HEK293 (cell line): ENCODE results near the gene CASQ2.

Experiments
- CTCF ChIA-PET: fragments of 350-600 bp; formaldehyde crosslinking; extraction: SDS; loops from one replicate; lab custom pipeline; 2021; ENCODE audit warnings: antibody characterized with exemption; lab: Yijun Ruan, JAX
- POLR2A ChIA-PET: fragments of 300-600 bp; formaldehyde crosslinking; extraction: SDS; loops from one replicate; lab custom pipeline; 2020; ENCODE audit warnings: antibody characterized with exemption, inconsistent platforms; lab: Yijun Ruan, JAX
- H3K27ac ChIP-seq: fragments of 200-500 bp; sonication (Bioruptor generic); 2 replicates; pipeline ENCODE4 v1.5.1; 2014; ENCODE audit warnings: low read depth, low read length, control low read depth, inconsistent platforms; ENCODE audit errors: extremely low read depth
- H3K36me3 ChIP-seq, 2 experiments: fragments of 200-500 bp in 1 of 2; sonication (Bioruptor generic) in 1 of 2; 1 replicate in 1 of 2; 2 replicates in 1 of 2; pipeline ENCODE4 v1.5.1; 2014 to 2017; ENCODE audit warnings: inconsistent platforms in 2 of 2, low read length in 2 of 2; ENCODE audit not compliant: control insufficient read depth in 2 of 2, insufficient read depth in 1 of 2
- H3K4me1 ChIP-seq: fragments of 200-500 bp; sonication (Bioruptor generic); 2 replicates; pipeline ENCODE4 v1.5.1; 2014; ENCODE audit warnings: mild to moderate bottlenecking, low read length, inconsistent platforms; ENCODE audit not compliant: control insufficient read depth, insufficient read depth
- H3K4me3 ChIP-seq: 2 replicates; pipeline ENCODE4 v1.5.1; 2011; ENCODE audit warnings: low read depth, mild to moderate bottlenecking, control low read depth, low read length, moderate library complexity
- H3K9me3 ChIP-seq: fragments of 200-500 bp; sonication (Bioruptor generic); 2 replicates; pipeline ENCODE4 v1.5.1; 2014; ENCODE audit warnings: low read depth, low read length, inconsistent platforms; ENCODE audit not compliant: control insufficient read depth, insufficient read depth
- GLIS1 ChIP-seq: fragments of 450-650 bp; formaldehyde crosslinking; IDR thresholded peaks from 2 replicates; pipeline ENCODE4 v1.5.1; 2016; ENCODE audit warnings: missing biosample characterization, missing genetic modification characterization
- KLF16 ChIP-seq: fragments of 450-650 bp; formaldehyde crosslinking; IDR thresholded peaks from 2 replicates; pipeline ENCODE4 v1.5.1; 2017; ENCODE audit warnings: missing biosample characterization, missing genetic modification characterization
- MYNN ChIP-seq: fragments of 450-650 bp; formaldehyde crosslinking; IDR thresholded peaks from 2 replicates; pipeline ENCODE4 v1.5.1; 2016; ENCODE audit warnings: missing biosample characterization, missing genetic modification characterization, borderline replicate concordance
- SP7 ChIP-seq: fragments of 450-650 bp; formaldehyde crosslinking; IDR thresholded peaks from 2 replicates; pipeline ENCODE4 v1.5.1; 2016; ENCODE audit warnings: missing biosample characterization, missing genetic modification characterization
- ZFP41 ChIP-seq: fragments of 450-650 bp; formaldehyde crosslinking; IDR thresholded peaks from 2 replicates; pipeline ENCODE4 v1.5.1; 2016; ENCODE audit warnings: missing biosample characterization, missing genetic modification characterization, borderline replicate concordance
- ZNF19 ChIP-seq: fragments of 450-650 bp; formaldehyde crosslinking; IDR thresholded peaks from 2 replicates; pipeline ENCODE4; 2016; ENCODE audit warnings: missing biosample characterization, missing genetic modification characterization, low read depth
- ZNF24 ChIP-seq: fragments of 450-650 bp; formaldehyde crosslinking; IDR thresholded peaks from 2 replicates; pipeline ENCODE4 v1.5.1; 2016; ENCODE audit warnings: missing biosample characterization, missing genetic modification characterization
- ZNF274 ChIP-seq, 2 experiments: fragments of 200-500 bp in 1 of 2; fragments of 450-650 bp in 1 of 2; sonication (Bioruptor generic) in 1 of 2; formaldehyde crosslinking in 1 of 2; IDR thresholded peaks; 2 replicates each; pipeline versions ENCODE4 v1.5.1 to v1.6.1; 2014 to 2016; ENCODE audit warnings: borderline replicate concordance in 1 of 2, inconsistent platforms in 1 of 2, low read length in 1 of 2, missing biosample characterization in 1 of 2, missing genetic modification characterization in 1 of 2
- ZNF341 ChIP-seq: fragments of 450-650 bp; formaldehyde crosslinking; IDR thresholded peaks from 2 replicates; pipeline ENCODE4; 2016; ENCODE audit warnings: low read depth, missing biosample characterization, missing genetic modification characterization
- ZNF530 ChIP-seq: fragments of 450-650 bp; formaldehyde crosslinking; IDR thresholded peaks from 2 replicates; pipeline ENCODE4 v1.5.1; 2016; ENCODE audit warnings: low read depth, missing biosample characterization, missing genetic modification characterization
- ZNF544 ChIP-seq: fragments of 450-650 bp; formaldehyde crosslinking; IDR thresholded peaks from 2 replicates; pipeline ENCODE4 v1.5.0; 2017; ENCODE audit warnings: missing biosample characterization, missing genetic modification characterization
- ZNF560 ChIP-seq: fragments of 450-650 bp; formaldehyde crosslinking; IDR thresholded peaks from 2 replicates; pipeline ENCODE4 v1.5.1; 2017; ENCODE audit warnings: missing biosample characterization, missing genetic modification characterization, borderline replicate concordance
- ZNF600 ChIP-seq: fragments of 450-650 bp; formaldehyde crosslinking; IDR thresholded peaks from 2 replicates; pipeline ENCODE4 v1.5.1; 2016; ENCODE audit warnings: missing biosample characterization, missing genetic modification characterization
- ZNF670 ChIP-seq: fragments of 450-650 bp; formaldehyde crosslinking; IDR thresholded peaks from 2 replicates; pipeline ENCODE4 v1.5.1; 2016; ENCODE audit warnings: missing biosample characterization, missing genetic modification characterization, low read depth
- ZNF830 ChIP-seq: fragments of 450-650 bp; IDR thresholded peaks from 2 replicates; pipeline ENCODE4 v1.5.0; 2018; ENCODE audit warnings: missing biosample characterization, missing genetic modification characterization, low read depth, mild to moderate bottlenecking, moderate library complexity
- TF ChIP-seq, protein P1 (sequence below): fragments of 450-650 bp; formaldehyde crosslinking; IDR thresholded peaks from 2 replicates; pipeline ENCODE4 v1.5.1; 2016; ENCODE audit warnings: missing biosample characterization, missing genetic modification characterization, low read depth
- TF ChIP-seq, protein P2 (sequence below): fragments of 450-650 bp; formaldehyde crosslinking; IDR thresholded peaks from 2 replicates; pipeline ENCODE4 v1.5.1; 2016; ENCODE audit warnings: missing biosample characterization, missing genetic modification characterization, low read depth
- TF ChIP-seq, protein P3 (sequence below): fragments of 450-650 bp; formaldehyde crosslinking; IDR thresholded peaks from 2 replicates; pipeline ENCODE4 v1.5.1; 2016; ENCODE audit warnings: missing biosample characterization, missing genetic modification characterization

The CASQ2 gene

DNA sequence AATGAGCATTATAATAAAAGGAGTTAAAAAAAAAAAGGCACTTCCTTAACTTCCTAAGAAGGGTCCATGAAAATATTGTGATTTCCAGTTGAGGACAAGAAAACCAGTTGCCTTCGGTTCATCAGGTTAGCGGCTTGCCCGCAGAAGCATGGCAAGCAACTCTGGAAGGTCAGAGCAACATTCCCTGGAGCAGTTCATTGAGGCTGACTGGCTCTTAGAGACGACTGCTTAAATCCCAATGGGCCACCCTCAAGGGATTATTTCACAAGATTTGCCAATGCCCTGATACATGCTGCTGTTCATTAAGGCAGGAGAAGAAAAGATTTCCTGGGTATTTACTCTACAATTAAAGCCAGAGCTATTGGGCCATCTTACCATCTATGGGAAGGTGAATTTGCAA is 29.0 kb upstream of the CASQ2 start:
- Histone ChIP-seq H3K4me3 (no peak overlapping the region), H3K27ac (no peak overlapping the region), H3K4me1 (no peaks in the 10 kb centered on the region), H3K9me3 (no peaks in the 10 kb centered on the region), H3K36me3 (no peaks in the 10 kb centered on the region)
- TF ChIP-seq ZNF530 (tag by site-specific recombination) (no peak), ZNF24 (tag by site-specific recombination) (no peak), ZNF341 (tag by site-specific recombination) (no peak), ZNF670 (no peak), ZNF600 (tag by site-specific recombination) (no peak), KLF16 (no peak), ZFP41 (tag by site-specific recombination) (no peak)
- TF ChIP-seq, protein P1, sequence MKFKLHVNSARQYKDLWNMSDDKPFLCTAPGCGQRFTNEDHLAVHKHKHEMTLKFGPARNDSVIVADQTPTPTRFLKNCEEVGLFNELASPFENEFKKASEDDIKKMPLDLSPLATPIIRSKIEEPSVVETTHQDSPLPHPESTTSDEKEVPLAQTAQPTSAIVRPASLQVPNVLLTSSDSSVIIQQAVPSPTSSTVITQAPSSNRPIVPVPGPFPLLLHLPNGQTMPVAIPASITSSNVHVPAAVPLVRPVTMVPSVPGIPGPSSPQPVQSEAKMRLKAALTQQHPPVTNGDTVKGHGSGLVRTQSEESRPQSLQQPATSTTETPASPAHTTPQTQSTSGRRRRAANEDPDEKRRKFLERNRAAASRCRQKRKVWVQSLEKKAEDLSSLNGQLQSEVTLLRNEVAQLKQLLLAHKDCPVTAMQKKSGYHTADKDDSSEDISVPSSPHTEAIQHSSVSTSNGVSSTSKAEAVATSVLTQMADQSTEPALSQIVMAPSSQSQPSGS (tag by site-specific recombination) = no peak
- TF ChIP-seq, protein P2, sequence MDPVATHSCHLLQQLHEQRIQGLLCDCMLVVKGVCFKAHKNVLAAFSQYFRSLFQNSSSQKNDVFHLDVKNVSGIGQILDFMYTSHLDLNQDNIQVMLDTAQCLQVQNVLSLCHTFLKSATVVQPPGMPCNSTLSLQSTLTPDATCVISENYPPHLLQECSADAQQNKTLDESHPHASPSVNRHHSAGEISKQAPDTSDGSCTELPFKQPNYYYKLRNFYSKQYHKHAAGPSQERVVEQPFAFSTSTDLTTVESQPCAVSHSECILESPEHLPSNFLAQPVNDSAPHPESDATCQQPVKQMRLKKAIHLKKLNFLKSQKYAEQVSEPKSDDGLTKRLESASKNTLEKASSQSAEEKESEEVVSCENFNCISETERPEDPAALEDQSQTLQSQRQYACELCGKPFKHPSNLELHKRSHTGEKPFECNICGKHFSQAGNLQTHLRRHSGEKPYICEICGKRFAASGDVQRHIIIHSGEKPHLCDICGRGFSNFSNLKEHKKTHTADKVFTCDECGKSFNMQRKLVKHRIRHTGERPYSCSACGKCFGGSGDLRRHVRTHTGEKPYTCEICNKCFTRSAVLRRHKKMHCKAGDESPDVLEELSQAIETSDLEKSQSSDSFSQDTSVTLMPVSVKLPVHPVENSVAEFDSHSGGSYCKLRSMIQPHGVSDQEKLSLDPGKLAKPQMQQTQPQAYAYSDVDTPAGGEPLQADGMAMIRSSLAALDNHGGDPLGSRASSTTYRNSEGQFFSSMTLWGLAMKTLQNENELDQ (tag by site-specific recombination) = no peak
- TF ChIP-seq, protein P3, sequence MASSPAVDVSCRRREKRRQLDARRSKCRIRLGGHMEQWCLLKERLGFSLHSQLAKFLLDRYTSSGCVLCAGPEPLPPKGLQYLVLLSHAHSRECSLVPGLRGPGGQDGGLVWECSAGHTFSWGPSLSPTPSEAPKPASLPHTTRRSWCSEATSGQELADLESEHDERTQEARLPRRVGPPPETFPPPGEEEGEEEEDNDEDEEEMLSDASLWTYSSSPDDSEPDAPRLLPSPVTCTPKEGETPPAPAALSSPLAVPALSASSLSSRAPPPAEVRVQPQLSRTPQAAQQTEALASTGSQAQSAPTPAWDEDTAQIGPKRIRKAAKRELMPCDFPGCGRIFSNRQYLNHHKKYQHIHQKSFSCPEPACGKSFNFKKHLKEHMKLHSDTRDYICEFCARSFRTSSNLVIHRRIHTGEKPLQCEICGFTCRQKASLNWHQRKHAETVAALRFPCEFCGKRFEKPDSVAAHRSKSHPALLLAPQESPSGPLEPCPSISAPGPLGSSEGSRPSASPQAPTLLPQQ (tag by site-specific recombination) = no peak
- ChIA-PET CTCF (interaction anchor here (0.7 kb wide), 2 partner anchors 534 to 650 kb away, joined by 3 to 5 read pairs; no protein-coding TSS in a partner anchor), POLR2A (interaction anchor here (1.5 kb wide), 1 partner anchor 14 kb away, joined by 4 read pairs; no protein-coding TSS in a partner anchor)

DNA sequence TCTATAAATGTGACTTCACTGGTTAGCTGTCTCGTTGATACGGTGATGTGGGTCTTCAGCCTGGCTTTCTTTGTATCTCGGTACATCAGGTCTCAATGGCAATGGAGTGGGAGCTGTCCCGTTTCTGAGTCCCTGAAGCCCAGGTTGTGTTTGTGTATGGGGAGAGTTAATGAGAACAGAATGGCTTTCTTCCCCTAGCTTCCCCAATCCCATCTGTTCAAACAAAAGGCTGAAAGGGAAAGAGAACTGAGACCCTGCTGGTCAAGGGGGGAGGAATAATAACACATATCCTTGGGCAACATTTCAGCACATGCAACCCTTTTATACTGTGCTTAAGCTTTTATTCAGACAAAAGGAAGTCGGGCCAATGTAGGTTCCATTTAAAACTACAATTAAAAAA is 28.4 kb upstream of the CASQ2 start:
- no peak overlapping the region for H3K4me3 ChIP-seq
- ChIA-PET POLR2A (no interaction called here), CTCF (interaction anchor here (0.7 to 1.0 kb wide), 2 partner anchors 184 to 650 kb away, joined by 3 to 5 read pairs; no protein-coding TSS in a partner anchor)
- TF ChIP-seq ZNF544 = no peak
- no peak for TF ChIP-seq ZNF560 (tag by site-specific recombination)
- no peak for TF ChIP-seq ZNF19 (tag by site-specific recombination)
- no peak for TF ChIP-seq ZNF830 (tag by site-specific recombination)
- no peak for TF ChIP-seq SP7
- TF ChIP-seq GLIS1 (tag by site-specific recombination) = no peak
- no peak for TF ChIP-seq MYNN (tag by site-specific recombination)
- TF ChIP-seq ZNF274 (IDR thresholded peaks at IDR 0.05; ENCODE audit: low read length) = no peak
- TF ChIP-seq ZNF274 (tag by site-specific recombination; IDR thresholded peaks at IDR 0.05; ENCODE audit: borderline replicate concordance) = no peak
- H3K4me1 ChIP-seq = no peaks in the 10 kb centered on the region
- H3K9me3 ChIP-seq = no peaks in the 10 kb centered on the region
- no peaks in the 10 kb centered on the region for H3K36me3 ChIP-seq
- H3K27ac ChIP-seq = no peak overlapping the region
